Liver (tissue), 9 donors: ENCODE results near the gene OLFML2B. TPM values are rescaled to one million over a fixed set of nuclear protein-coding genes. Genes with fewer than 3 reads are reported as not detected.

Experiments used
- DNase-seq: peaks from one replicate; pipeline ENCODE4 v3.0.0-alpha.2; 2017; ENCODE audit warnings: low spot score
- H3K27ac ChIP-seq, 2 donors: one replicate each; pipeline ENCODE4 v1.7.0; 2013; ENCODE audit warnings: inconsistent platforms in 2 of 2, low read length in 2 of 2, control low read depth in 1 of 2, low read depth in 1 of 2, mild to moderate bottlenecking in 1 of 2
- H3K27me3 ChIP-seq, 4 donors: one replicate each; pipeline versions ENCODE4 v1.6.1 to v1.7.0; 2013; ENCODE audit warnings: low read length in 3 of 4, inconsistent platforms in 1 of 4, mild to moderate bottlenecking in 1 of 4, moderate library complexity in 1 of 4; ENCODE audit not compliant: control insufficient read depth in 4 of 4, insufficient read depth in 4 of 4
- H3K36me3 ChIP-seq, 4 donors: one replicate each; pipeline versions ENCODE4 v1.6.1 to v1.7.0; 2013; ENCODE audit warnings: low read length in 3 of 4, mild to moderate bottlenecking in 3 of 4, low read depth in 1 of 4, moderate library complexity in 1 of 4; ENCODE audit not compliant: control insufficient read depth in 4 of 4, insufficient read depth in 3 of 4
- H3K4me1 ChIP-seq, 4 donors: one replicate each; pipeline versions ENCODE4 v1.6.1 to v1.7.0; 2013; ENCODE audit warnings: low read length in 3 of 4, mild to moderate bottlenecking in 3 of 4, moderate library complexity in 1 of 4; ENCODE audit not compliant: control insufficient read depth in 4 of 4, insufficient read depth in 4 of 4
- H3K4me3 ChIP-seq, 3 donors: one replicate each; pipeline versions ENCODE4 v1.6.1 to v1.7.0; 2013; ENCODE audit warnings: low read length in 3 of 3, control low read depth in 1 of 3, low read depth in 1 of 3, mild to moderate bottlenecking in 1 of 3
- H3K9ac ChIP-seq, 2 donors: one replicate each; pipeline ENCODE4 v1.7.0; 2013; ENCODE audit warnings: low read length in 2 of 2, mild to moderate bottlenecking in 2 of 2, moderate library complexity in 2 of 2, control low read depth in 1 of 2, low read depth in 1 of 2
- H3K9me3 ChIP-seq, 4 donors: one replicate each; pipeline versions ENCODE4 v1.6.1 to v1.7.0; 2013; ENCODE audit warnings: low read length in 3 of 4; ENCODE audit not compliant: control insufficient read depth in 4 of 4
- ATF3 ChIP-seq: IDR thresholded peaks from 2 replicates; pipeline ENCODE4 v1.6.1; 2016; ENCODE audit warnings: antibody characterized with exemption
- EGR1 ChIP-seq, 2 donors: IDR thresholded peaks; 2 replicates each; pipeline ENCODE4 v1.6.1; 2016 to 2018; ENCODE audit warnings: antibody characterized with exemption in 2 of 2, low read depth in 2 of 2
- FOXA1 ChIP-seq: IDR thresholded peaks from 2 replicates; pipeline ENCODE4 v1.6.1; 2016; ENCODE audit warnings: antibody characterized with exemption
- FOXA2 ChIP-seq: IDR thresholded peaks from 2 replicates; pipeline ENCODE4 v1.6.1; 2016; ENCODE audit warnings: antibody characterized with exemption
- GABPA ChIP-seq, 2 donors: IDR thresholded peaks in 1 of 2; conservative IDR thresholded peaks in 1 of 2; 2 replicates each; pipeline ENCODE4 v1.6.1; 2016; ENCODE audit warnings: antibody characterized with exemption in 2 of 2, mild to moderate bottlenecking in 1 of 2, moderate library complexity in 1 of 2
- HNF4G ChIP-seq: IDR thresholded peaks from 2 replicates; pipeline ENCODE4 v1.6.1; 2016; ENCODE audit warnings: antibody characterized with exemption
- MAX ChIP-seq: IDR thresholded peaks from 2 replicates; pipeline ENCODE4 v1.6.1; 2016; ENCODE audit warnings: antibody characterized with exemption
- NR2F2 ChIP-seq: IDR thresholded peaks from 2 replicates; pipeline ENCODE4 v1.6.1; 2016; ENCODE audit warnings: antibody characterized with exemption
- REST ChIP-seq: IDR thresholded peaks from 2 replicates; pipeline ENCODE4 v1.6.1; 2016; ENCODE audit warnings: antibody characterized with exemption, mild to moderate bottlenecking
- RXRA ChIP-seq, 2 donors: IDR thresholded peaks; 2 replicates each; pipeline ENCODE4 v1.6.1; 2017 to 2018; ENCODE audit warnings: antibody characterized with exemption in 2 of 2, mild to moderate bottlenecking in 1 of 2
- SP1 ChIP-seq: IDR thresholded peaks from 2 replicates; pipeline ENCODE4 v1.6.1; 2018; ENCODE audit warnings: antibody characterized with exemption, mild to moderate bottlenecking
- ZBTB33 ChIP-seq: IDR thresholded peaks from 2 replicates; pipeline ENCODE4 v1.6.1; 2016; ENCODE audit warnings: antibody characterized with exemption
- WGBS: extraction: QIAGEN DNeasy Blood & Tissue Kit; methylation state at CpG from one replicate; pipeline ENCODE4 v1.1.7; 2013; 5-methylcytosine and 5-hydroxymethylcytosine counted together
- polyA plus RNA-seq, 2 donors: library from polyadenylated mRNA; stranded (reverse) in 1 of 2; unstranded in 1 of 2; fragments of 200-250 nt in 1 of 2; fragments of >200 nt in 1 of 2; fragmentation: Nextera tagmentation in 1 of 2; extraction: Ambion mirVana in 1 of 2; gene quantifications; one replicate each; pipeline versions ENCODE4 v1.2.1 to v1.2.3, GENCODE V29; 2013 to 2015
- total RNA-seq, 2 donors: library from RNA; depleted of rRNA; stranded (reverse); fragments of >200 nt; gene quantifications; one replicate each; pipeline ENCODE4 v1.2.3, GENCODE V29; 2014
- TF ChIP-seq, protein P1 (sequence below): fragments of 150-350 bp; IDR thresholded peaks from 2 replicates; pipeline ENCODE4 v1.5.1; 2017; ENCODE audit warnings: improper control_type of control experiment, low read depth, low read length; ENCODE audit not compliant: missing input control
- donor health status: healthy.
- donor health status: healthy.
- donor health status: healthy.
- donor health status: healthy.
- donor health status: healthy.

OLFML2B gene
- total and polyA plus RNA-seq, 4 donors: 0.54 to 0.84 (median 0.74) TPM

- TF ChIP-seq REST (no peak), ATF3 (no peak), SP1 (no peak), MAX (no peak), GABPA (IDR thresholded peaks at IDR 0.05 in 1 of 2, conservative IDR thresholded peaks at IDR 0.05 in 1 of 2) (no peak), FOXA1 (peak; percentile 27), NR2F2 (no peak), RXRA (IDR thresholded peaks at IDR 0.05) (peak; percentile 44 to 50)
These were observed 49.1 kb upstream of the OLFML2B start (continued) for GRCh38 chr1:162072740-162073139.

DNA sequence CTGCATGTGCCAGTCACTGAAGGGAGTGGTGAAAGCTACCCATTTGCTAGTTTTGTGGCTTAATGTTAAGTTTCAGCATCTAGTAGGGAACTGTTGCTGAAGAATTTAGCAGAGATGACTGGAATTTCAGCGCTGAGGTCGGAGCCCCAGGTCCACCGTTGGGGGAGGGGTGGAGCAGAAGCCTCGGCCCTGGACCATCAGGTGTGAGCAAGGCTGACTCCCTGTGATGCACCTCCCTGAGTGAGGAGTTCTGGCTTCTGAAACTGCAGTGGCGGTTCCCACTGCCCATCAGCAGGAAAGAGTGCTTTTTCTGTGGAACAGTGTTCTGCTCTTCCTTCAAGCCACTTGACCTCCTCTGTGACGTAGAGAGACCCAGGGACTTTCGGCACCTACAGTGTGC, 47.2 kb upstream of the OLFML2B start:
- Histone ChIP-seq H3K27ac (peak overlapping the region; percentile 42 to 79), H3K27me3 (no peaks in the 10 kb centered on the region), H3K4me1 (peaks cover 3 to 28% (median 25%) of the 10 kb centered on the region in 4 donors), H3K4me3 (peak overlapping the region; percentile 71 to 96 (median 92)), H3K36me3 (no peaks in the 10 kb centered on the region), H3K9ac (peak overlapping the region; percentile 1 to 17), H3K9me3 (no peaks in the 10 kb centered on the region)
- TF ChIP-seq, protein P1, sequence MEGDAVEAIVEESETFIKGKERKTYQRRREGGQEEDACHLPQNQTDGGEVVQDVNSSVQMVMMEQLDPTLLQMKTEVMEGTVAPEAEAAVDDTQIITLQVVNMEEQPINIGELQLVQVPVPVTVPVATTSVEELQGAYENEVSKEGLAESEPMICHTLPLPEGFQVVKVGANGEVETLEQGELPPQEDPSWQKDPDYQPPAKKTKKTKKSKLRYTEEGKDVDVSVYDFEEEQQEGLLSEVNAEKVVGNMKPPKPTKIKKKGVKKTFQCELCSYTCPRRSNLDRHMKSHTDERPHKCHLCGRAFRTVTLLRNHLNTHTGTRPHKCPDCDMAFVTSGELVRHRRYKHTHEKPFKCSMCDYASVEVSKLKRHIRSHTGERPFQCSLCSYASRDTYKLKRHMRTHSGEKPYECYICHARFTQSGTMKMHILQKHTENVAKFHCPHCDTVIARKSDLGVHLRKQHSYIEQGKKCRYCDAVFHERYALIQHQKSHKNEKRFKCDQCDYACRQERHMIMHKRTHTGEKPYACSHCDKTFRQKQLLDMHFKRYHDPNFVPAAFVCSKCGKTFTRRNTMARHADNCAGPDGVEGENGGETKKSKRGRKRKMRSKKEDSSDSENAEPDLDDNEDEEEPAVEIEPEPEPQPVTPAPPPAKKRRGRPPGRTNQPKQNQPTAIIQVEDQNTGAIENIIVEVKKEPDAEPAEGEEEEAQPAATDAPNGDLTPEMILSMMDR: no peak
- TF ChIP-seq HNF4G (no peak), EGR1 (IDR thresholded peaks at IDR 0.05; ENCODE audit: low read depth in 2 of 2) (no peak), FOXA2 (no peak)
- DNase-seq: no peak
- 22% methylated on average over 7 of the region's 7 CpGs for WGBS

DNA sequence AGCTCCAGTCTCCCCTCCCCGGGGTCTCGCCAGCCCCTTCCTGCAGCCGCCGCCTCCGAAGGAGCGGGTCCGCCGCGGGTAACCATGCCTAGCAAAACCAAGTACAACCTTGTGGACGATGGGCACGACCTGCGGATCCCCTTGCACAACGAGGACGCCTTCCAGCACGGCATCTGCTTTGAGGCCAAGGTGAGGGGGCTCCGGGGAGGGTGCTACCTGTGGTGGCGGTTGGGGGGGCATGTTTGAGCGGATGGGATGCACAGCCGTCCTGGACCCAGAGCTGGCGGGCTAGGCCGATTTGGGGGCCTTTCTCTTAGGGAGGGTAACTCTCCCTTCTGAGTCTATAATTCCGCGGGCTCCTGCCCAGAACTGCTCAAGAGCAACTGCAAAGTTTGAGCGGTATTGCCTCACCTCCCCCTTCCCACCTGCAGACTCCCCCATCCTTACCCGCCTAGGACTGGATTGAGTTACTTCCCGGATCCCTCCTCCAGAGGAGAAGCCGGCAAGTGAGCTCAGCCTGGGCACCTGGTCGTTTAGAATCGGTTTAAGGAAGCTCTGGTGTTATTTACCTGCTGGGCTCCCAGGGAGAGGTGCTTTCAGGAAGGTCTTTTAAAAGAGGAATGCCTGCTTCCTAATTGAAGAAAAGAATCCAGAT, 46.6 kb upstream of the OLFML2B start:
- Histone ChIP-seq H3K4me1 (peaks cover 3 to 28% (median 26%) of the 10 kb centered on the region in 4 donors), H3K4me3 (peak overlapping the region; percentile 71 to 96 (median 92)), H3K27ac (peak overlapping the region; percentile 79), H3K9ac (peak overlapping the region; percentile 17 to 34), H3K27me3 (no peaks in the 10 kb centered on the region), H3K9me3 (no peaks in the 10 kb centered on the region), H3K36me3 (no peaks in the 10 kb centered on the region)
- TF ChIP-seq SP1: no peak
- no peak for TF ChIP-seq ZBTB33
- DNase-seq: peak; percentile 37
- under 1% methylated on average over 29 of the region's 29 CpGs for WGBS
